Activated naive CD8-positive, alpha-beta T cell treated with anti-CD3 and anti-CD28 coated beads, Interleukin-2, amount 10 ng/mL, durations not matched to agents 7 days and 5 days (primary cell): ENCODE data around the gene PDCD11. TPM values are rescaled to one million over a fixed set of nuclear protein-coding genes. Genes with fewer than 3 reads are reported as not detected.
A peak's percentile ranks its signal among the peaks of the same experiment; 100 is the strongest.
"Not testable (repeated sequence)": the region's sequence is repeated elsewhere in the genome, so short reads cannot be mapped to it uniquely, and the experiment has no call there.

Experiments used
- ATAC-seq: fragments of 150-1000 bp; cut with Tn5 transposase; one replicate; pipeline ENCODE4 v1.10.0; 2021; ENCODE audit warnings: low read depth, moderate library complexity
- POLR2A ChIA-PET: fragments of 350-600 bp; sonication (Branson Sonifier 250); formaldehyde crosslinking; loops from one replicate; lab custom pipeline; 2021; ENCODE audit warnings: antibody characterized with exemption; lab: Charles Lee
- DNase-seq: peaks from one replicate; pipeline ENCODE4 v3.0.0; 2021
- H3K27ac Mint-ChIP-seq: one replicate; pipeline ENCODE4 v1.8.0; 2022; ENCODE audit warnings: mild to moderate bottlenecking, mixed read lengths
- H3K27me3 Mint-ChIP-seq: one replicate; pipeline ENCODE4 v1.8.0; 2022; ENCODE audit warnings: mild to moderate bottlenecking, moderate library complexity, mixed read lengths
- H3K36me3 Mint-ChIP-seq: one replicate; pipeline ENCODE4 v1.8.0; 2021; ENCODE audit warnings: mild to moderate bottlenecking, mixed read lengths
- H3K4me1 Mint-ChIP-seq: one replicate; pipeline ENCODE4 v1.8.0; 2021; ENCODE audit warnings: mixed read lengths
- H3K4me3 Mint-ChIP-seq: one replicate; pipeline ENCODE4 v1.8.0; 2022; ENCODE audit warnings: mild to moderate bottlenecking, moderate library complexity, mixed read lengths
- H3K9me3 Mint-ChIP-seq: one replicate; pipeline ENCODE4 v1.8.0; 2021; ENCODE audit warnings: mixed read lengths
- total RNA-seq, 2 experiments: library from RNA; stranded (reverse); gene quantifications; one replicate each; pipeline ENCODE4 v1.2.3, GENCODE V29; 2021

The PDCD11 gene, protein sequence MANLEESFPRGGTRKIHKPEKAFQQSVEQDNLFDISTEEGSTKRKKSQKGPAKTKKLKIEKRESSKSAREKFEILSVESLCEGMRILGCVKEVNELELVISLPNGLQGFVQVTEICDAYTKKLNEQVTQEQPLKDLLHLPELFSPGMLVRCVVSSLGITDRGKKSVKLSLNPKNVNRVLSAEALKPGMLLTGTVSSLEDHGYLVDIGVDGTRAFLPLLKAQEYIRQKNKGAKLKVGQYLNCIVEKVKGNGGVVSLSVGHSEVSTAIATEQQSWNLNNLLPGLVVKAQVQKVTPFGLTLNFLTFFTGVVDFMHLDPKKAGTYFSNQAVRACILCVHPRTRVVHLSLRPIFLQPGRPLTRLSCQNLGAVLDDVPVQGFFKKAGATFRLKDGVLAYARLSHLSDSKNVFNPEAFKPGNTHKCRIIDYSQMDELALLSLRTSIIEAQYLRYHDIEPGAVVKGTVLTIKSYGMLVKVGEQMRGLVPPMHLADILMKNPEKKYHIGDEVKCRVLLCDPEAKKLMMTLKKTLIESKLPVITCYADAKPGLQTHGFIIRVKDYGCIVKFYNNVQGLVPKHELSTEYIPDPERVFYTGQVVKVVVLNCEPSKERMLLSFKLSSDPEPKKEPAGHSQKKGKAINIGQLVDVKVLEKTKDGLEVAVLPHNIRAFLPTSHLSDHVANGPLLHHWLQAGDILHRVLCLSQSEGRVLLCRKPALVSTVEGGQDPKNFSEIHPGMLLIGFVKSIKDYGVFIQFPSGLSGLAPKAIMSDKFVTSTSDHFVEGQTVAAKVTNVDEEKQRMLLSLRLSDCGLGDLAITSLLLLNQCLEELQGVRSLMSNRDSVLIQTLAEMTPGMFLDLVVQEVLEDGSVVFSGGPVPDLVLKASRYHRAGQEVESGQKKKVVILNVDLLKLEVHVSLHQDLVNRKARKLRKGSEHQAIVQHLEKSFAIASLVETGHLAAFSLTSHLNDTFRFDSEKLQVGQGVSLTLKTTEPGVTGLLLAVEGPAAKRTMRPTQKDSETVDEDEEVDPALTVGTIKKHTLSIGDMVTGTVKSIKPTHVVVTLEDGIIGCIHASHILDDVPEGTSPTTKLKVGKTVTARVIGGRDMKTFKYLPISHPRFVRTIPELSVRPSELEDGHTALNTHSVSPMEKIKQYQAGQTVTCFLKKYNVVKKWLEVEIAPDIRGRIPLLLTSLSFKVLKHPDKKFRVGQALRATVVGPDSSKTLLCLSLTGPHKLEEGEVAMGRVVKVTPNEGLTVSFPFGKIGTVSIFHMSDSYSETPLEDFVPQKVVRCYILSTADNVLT (N-terminal part only)
- total RNA-seq, result 10 to 100 TPM; 45.1 to 49.9 TPM

DNA sequence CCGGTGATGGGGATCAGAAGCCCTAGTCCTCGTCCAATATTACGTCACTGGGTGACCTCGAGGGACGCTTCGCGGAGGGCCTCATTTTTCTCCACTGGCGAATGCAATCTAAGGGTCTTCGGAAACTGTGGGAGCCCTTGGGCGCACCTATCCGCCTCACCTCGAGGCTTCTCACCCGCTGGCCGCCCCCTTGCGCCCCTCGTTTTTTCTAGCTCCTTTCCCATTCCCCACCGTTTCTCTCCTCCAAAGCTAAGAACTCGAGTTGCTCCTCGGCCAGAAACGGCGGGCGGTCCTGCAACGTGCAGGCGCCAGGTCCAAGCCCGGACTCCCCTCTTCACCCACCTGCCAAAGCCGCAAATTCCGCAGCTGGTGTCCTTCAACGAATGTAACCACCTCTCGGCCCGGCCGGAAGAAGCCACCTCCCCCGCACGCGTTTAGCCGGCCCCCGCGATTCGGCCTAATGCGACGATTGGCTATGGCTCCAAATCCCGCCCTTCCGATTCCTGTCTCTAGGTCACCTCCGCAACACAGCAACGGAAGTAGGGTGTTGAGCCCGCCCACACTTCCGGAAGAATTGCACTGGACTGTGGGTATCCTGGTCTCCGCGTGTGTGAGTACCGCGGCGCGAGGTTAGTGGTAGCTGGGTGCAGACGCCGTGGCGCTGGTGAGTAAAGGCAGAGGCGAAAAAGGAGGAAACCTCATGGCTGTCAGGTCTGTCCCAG is at the start of gene PDCD11, which contains the start of gene ATP5MK:
Gene PDCD11 (plus strand): TSS at position 560 of the 722 bp plus-strand sequence. CDS start 1,801 bp downstream, outside the sequence.
Gene ATP5MK (minus strand): TSS at position 409 of the 722 bp plus-strand sequence. CDS start 4,018 bp downstream, outside the sequence.
- POLR2A ChIA-PET, result interaction anchor here (0.7 to 3.2 kb wide), 12 partner anchors 9 to 157 kb away, joined by 3 to 27 read pairs (median 4); partner anchors contain the start of genes CALHM2, NEURL1 and TAF5
- Mint-ChIP-seq H3K27ac (peak within 1 kb of the TSS; percentile 91), H3K27me3 (no peaks in the 10 kb centered on the region), H3K36me3 (peaks cover 18% of the 10 kb centered on the region), H3K9me3 (no peaks in the 10 kb centered on the region), H3K4me3 (peak within 1 kb of the TSS; percentile 93), H3K4me1 (peaks cover 45% of the 10 kb centered on the region)
- DNase-seq, result peak; percentile 88
- ATAC-seq, result peak; percentile 98

DNA sequence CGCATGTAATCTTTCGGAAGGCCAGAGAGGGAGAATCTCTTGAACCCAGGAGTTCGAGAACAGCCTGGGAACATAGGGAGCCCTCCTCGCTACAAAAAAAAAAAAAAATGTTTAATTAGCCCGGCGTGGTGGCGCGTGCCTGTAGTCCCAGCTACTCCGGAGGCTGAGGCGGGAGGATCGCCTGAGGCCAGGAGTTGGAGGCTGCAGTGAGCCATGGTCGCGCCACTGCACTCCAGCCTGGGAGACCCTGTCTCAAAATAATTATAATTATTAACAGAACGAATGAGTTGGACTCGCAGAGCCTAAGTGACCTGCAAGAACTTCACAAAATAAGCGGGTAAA is 46.3 kb upstream of the PDCD11 start:
- peak overlapping the region; percentile 97 for H3K4me3 Mint-ChIP-seq
- H3K4me1 Mint-ChIP-seq, result peaks cover 3% of the 10 kb centered on the region
- H3K36me3 Mint-ChIP-seq, result peaks cover 10% of the 10 kb centered on the region
- POLR2A ChIA-PET, result interaction anchor here (0.7 to 7.4 kb wide), 4 partner anchors 13 to 310 kb away, joined by 3 to 42 read pairs (median 4); partner anchors contain the start of gene TAF5
- no peak for DNase-seq
- peak overlapping the region; percentile 64 for H3K27ac Mint-ChIP-seq
- no peaks in the 10 kb centered on the region for H3K9me3 Mint-ChIP-seq
- no peaks in the 10 kb centered on the region for H3K27me3 Mint-ChIP-seq
- ATAC-seq, result no peak

DNA sequence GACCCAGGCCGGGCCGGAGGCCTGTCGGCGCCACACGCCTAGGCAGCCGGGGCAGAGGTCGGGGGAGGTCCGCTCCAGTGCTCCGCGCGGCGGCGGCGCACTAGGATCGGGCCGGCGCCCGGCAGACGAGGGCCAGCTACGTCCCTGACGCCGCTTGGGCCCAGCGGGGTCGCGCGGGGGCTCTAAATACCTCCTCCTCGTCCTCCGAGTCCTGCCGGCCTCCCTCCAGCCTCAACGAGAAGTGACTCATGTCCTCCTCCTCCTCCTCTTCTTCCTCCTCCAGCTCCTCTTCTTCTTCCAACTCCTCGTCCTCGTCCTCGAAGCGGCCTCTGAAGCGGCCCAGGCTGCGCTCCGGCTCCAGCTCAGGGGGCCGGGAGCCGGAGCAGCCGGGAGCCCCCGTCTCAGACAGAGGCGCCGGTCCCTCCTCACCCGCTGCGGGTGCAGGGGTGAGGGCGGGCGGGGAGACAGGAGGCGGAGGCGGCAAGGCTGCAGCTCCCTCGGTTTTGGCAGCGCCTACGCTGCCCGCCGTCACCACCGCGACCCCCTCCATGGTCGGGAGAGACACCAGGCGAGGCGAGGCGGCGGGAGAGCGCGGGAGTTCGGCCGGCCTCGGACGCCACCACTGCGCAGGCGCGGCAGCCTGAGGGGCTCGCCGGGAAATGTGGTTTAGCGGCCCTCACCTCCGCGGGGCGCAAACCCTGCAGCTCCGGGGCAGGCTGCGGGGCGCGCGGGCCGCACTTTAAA is 45.7 kb upstream of the PDCD11 start, which contains the start of gene PCGF6:
Gene PCGF6 (minus strand): TSS at position 624 of the 744 bp plus-strand sequence. CDS start 74 bp downstream, at position 550.
- ATAC-seq, result peak; percentile 83
- POLR2A ChIA-PET, result interaction anchor here (0.8 to 7.4 kb wide), 3 partner anchors 14 to 260 kb away, joined by 3 to 42 read pairs (median 5); partner anchors contain the start of gene TAF5
- H3K4me1 Mint-ChIP-seq, result peaks cover 3% of the 10 kb centered on the region
- H3K4me3 Mint-ChIP-seq, result peak within 1 kb of the TSS; percentile 97
- DNase-seq, result peak; percentile 87
- no peaks in the 10 kb centered on the region for H3K9me3 Mint-ChIP-seq
- H3K36me3 Mint-ChIP-seq, result peaks cover 10% of the 10 kb centered on the region
- H3K27me3 Mint-ChIP-seq, result no peaks in the 10 kb centered on the region
- peak within 1 kb of the TSS; percentile 93 for H3K27ac Mint-ChIP-seq

DNA sequence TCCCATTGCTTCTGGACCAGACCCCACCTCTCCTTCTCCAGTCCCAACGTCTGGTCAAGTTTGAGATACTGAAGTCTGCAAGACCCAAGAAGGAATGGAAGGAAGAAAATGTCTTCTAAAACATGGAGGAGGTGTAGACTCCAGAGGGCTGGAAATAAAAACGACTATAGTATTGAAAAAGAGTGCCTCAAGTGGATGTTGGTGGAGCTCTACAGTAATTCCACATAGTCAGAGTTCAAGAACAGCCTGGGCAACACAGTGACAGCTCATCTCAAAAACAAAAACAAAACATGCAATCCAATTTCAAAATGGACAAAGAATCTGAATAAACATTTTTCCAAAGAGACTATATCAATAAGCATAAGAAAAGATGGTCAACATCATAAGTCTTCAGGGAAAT is 43.1 kb upstream of the PDCD11 start:
- Mint-ChIP-seq H3K4me3 (no peak overlapping the region), H3K36me3 (peaks cover 4% of the 10 kb centered on the region)
- no peak for DNase-seq

DNA sequence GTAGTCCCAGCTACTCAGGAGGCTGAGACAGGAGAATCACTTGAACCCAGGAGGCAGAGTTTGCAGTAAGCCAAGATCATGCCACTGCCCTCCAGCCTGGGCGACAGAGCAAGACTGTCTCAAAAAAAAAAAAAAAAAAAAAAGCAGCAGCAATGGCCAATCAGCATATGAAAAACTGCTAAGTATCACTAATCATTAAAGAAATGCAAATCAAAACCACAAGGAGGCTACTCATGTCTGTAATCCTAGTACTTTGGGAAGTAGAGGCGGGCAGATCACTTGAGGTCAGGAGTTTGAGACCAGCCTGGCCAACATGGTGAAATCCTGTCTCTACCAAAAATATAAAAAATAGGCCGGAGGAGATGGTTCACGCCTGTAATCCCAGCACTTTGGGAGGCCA is 41.9 kb upstream of the PDCD11 start:
- H3K9me3 Mint-ChIP-seq, DNase-seq, H3K4me1 Mint-ChIP-seq, H3K27ac Mint-ChIP-seq, H3K36me3 Mint-ChIP-seq, H3K27me3 Mint-ChIP-seq, ATAC-seq, H3K4me3 Mint-ChIP-seq: not testable (repeated sequence)
- POLR2A ChIA-PET, result interaction anchor here (7.4 kb wide), 1 partner anchor 13 kb away, joined by 42 read pairs; the partner anchor contains the start of gene TAF5

More for the DNA sequence above, 43.1 kb upstream of the PDCD11 start:
- peaks cover 3% of the 10 kb centered on the region for H3K4me1 Mint-ChIP-seq
- no peaks in the 10 kb centered on the region for H3K9me3 Mint-ChIP-seq
- no peak for ATAC-seq
- H3K27me3 Mint-ChIP-seq, result peaks cover 2% of the 10 kb centered on the region
- no peak overlapping the region for H3K27ac Mint-ChIP-seq
- POLR2A ChIA-PET, result interaction anchor here (0.5 to 7.4 kb wide), 4 partner anchors 10 to 161 kb away, joined by 3 to 42 read pairs (median 6); partner anchors contain the start of gene TAF5

DNA sequence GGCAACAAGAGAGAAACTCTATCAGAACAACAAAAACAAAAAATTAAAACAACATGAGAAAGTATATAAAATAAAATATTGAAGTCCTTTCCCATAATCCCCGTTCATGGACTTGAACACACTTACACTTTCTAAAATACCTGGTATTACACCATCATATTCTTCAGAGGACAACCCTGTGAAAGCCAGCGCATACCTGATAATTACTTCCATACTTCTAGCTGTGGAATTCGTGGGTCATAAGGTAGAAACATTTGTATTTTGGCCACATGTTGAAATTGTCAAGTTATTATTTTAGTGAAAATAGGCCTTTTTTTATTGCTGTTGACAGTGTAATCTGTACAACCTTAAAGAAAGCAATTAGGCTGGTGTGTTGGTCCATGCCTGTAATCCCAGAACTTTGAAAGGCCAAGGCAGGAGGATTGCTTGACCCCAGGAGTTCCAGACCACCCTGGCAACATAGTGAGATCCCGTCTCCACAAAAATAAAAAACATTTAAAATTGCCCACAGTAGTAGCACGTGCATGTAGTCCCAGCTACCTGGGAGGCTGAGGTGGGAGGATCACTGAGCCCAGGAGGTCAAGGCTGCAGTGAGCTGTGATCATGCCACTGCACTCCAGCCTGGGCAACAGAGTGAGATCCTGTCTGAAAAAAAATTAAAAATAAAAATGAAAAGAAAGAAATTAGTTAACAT is 40.4 kb upstream of the PDCD11 start:
- no peaks in the 10 kb centered on the region for H3K9me3 Mint-ChIP-seq
- DNase-seq (no peak), ATAC-seq (no peak)
- no peak overlapping the region for H3K27ac Mint-ChIP-seq
- H3K36me3 Mint-ChIP-seq, result no peaks in the 10 kb centered on the region
- POLR2A ChIA-PET, result interaction anchor here (1.7 kb wide), 1 partner anchor 12 kb away, joined by 9 read pairs; the partner anchor contains the start of gene TAF5
- no peak overlapping the region for H3K4me3 Mint-ChIP-seq
- H3K27me3 Mint-ChIP-seq, result peaks cover 2% of the 10 kb centered on the region
- H3K4me1 Mint-ChIP-seq, result no peaks in the 10 kb centered on the region

DNA sequence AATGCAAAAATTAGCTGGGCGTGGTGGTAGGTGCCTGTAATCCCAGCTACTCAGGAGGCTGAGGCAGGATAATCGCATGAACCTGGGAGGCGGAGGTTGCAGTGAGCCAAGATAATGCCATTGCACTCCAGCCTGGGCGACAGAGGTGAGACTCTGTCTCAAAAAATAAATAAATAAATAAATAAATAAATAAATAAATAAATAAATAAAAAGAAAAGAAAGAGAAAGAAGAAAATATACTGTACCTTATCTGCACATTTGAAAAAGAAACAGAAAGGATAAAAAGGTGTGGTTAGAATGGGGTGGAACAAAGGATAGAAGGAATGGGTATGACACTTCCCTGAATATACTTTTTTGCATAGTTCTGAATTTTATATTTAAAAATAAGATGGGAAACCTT is 36.9 kb upstream of the PDCD11 start:
- DNase-seq, POLR2A ChIA-PET, H3K4me1 Mint-ChIP-seq, ATAC-seq, H3K4me3 Mint-ChIP-seq, H3K36me3 Mint-ChIP-seq, H3K27me3 Mint-ChIP-seq, H3K27ac Mint-ChIP-seq, H3K9me3 Mint-ChIP-seq: not testable (repeated sequence)

DNA sequence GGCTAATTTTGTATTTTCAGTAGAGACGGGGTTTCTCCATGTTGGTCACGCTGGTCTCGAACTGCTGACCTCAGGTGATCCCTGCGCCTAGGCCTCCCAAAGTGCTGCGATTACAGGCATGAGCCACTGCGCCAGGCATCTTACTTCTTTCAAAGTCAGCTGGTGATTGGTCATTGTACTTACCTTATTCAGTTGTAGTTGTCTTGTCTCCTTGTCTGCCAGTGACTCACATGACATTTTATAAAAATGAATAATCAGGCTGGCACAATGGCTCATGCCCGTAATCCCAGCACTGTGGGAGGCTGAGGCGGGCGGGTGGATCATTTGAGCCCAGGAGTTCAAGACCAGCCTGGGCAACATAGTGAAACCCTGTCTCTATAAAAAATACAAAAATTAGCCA is 35.6 kb upstream of the PDCD11 start:
- ATAC-seq, DNase-seq, H3K27ac Mint-ChIP-seq, POLR2A ChIA-PET, H3K9me3 Mint-ChIP-seq, H3K4me3 Mint-ChIP-seq, H3K4me1 Mint-ChIP-seq, H3K36me3 Mint-ChIP-seq, H3K27me3 Mint-ChIP-seq: not testable (repeated sequence)

DNA sequence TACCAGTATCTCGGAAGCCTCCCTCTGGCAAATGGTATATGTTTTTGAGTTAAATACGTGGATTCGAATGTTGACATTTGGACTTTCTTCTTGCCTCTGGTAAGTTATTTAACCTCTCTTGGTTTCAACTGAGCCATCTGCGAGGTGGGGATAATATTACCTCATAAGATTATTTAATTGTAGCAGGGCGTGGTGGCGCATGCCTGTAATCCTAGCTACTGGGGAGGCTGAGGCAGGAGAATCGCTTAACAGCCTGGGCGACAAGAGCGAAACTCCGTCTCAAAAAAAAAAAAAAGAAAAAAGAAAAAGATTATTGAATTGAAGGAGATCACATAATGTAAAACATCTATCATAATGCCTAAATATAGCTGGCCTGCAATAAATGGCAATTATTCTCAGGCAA is 29.0 kb upstream of the PDCD11 start:
- Mint-ChIP-seq H3K4me3 (peak overlapping the region; percentile 94), H3K27me3 (no peaks in the 10 kb centered on the region), H3K27ac (peak overlapping the region; percentile 96), H3K9me3 (no peaks in the 10 kb centered on the region), H3K36me3 (peaks cover 3% of the 10 kb centered on the region), H3K4me1 (peaks cover 16% of the 10 kb centered on the region)
- DNase-seq (peak; percentile 31), ATAC-seq (no peak)
- POLR2A ChIA-PET, result interaction anchor here (0.6 to 2.9 kb wide), 15 partner anchors 8 to 1311 kb away, joined by 3 to 42 read pairs (median 4); partner anchors contain the start of genes ATP5MK, CALHM2, CUEDC2 and PCGF6

DNA sequence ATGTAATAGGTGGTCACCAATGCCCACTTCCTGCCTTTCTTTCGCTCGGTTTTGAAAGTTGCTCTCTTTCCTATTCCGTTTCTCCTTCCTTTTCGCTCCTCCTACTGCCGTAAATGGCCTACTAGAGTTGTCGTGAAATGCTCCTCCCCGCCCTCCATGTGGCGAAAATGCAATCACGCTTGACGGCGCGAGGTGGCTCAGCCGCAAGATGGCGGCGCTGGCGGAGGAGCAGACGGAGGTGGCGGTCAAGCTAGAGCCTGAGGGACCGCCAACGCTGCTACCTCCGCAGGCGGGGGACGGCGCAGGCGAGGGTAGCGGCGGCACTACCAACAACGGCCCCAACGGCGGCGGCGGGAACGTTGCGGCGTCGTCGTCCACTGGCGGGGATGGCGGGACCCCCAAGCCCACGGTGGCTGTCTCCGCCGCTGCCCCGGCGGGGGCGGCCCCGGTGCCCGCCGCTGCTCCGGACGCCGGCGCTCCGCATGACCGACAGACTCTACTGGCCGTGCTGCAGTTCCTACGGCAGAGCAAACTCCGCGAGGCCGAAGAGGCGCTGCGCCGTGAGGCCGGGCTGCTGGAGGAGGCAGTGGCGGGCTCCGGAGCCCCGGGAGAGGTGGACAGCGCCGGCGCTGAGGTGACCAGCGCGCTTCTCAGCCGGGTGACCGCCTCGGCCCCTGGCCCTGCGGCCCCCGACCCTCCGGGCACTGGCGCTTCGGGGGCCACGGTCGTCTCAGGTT is 28.5 kb upstream of the PDCD11 start, which contains the start of gene TAF5:
Gene TAF5 (plus strand): TSS at position 195 of the 737 bp plus-strand sequence. CDS start 14 bp downstream, at position 209.
- Mint-ChIP-seq H3K27ac (peak within 1 kb of the TSS; percentile 96), H3K27me3 (no peaks in the 10 kb centered on the region), H3K9me3 (no peaks in the 10 kb centered on the region), H3K36me3 (peaks cover 3% of the 10 kb centered on the region), H3K4me1 (peaks cover 16% of the 10 kb centered on the region), H3K4me3 (peak within 1 kb of the TSS; percentile 94)
- DNase-seq (peak; percentile 87), ATAC-seq (peak; percentile 49)
- POLR2A ChIA-PET, result interaction anchor here (0.6 to 2.9 kb wide), 17 partner anchors 10 to 1312 kb away, joined by 3 to 42 read pairs (median 4); partner anchors contain the start of genes ATP5MK, CALHM2, NEURL1 and NT5C2
